Measurements from ENCODE around the gene EDIL3. TPM values are rescaled to one million over a fixed set of nuclear protein-coding genes. Genes with fewer than 3 reads are reported as not detected.

The EDIL3 gene
- total and polyA plus RNA-seq, 2 donors from 2014 or later, result 5.2 to 32.8 TPM

DNA sequence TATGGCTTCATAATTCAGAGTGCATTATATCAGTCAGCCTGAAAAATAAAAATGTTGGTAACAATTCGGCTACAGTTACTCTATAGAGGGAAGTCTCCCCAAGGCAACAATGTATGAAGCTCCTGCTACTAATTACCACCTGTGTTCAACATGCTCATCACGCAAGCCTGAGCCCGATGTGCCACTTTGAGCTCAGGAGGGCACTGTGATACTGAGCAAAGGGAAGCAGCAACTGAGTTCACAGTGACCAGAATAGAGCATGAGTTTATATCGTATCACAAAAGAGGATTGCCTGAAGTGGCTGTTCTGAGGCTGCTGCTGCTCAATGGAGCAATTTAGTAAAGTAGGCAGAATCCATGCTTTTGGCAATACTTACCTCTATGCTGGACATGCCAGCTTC, 462.0 kb downstream of the EDIL3 start:
- Histone ChIP-seq H3K27me3 (ENCODE audit: control insufficient read depth, insufficient read depth, low read length) (no peaks in the 10 kb centered on the region), H3K36me3 (ENCODE audit: control insufficient read depth in 2 of 3, insufficient read depth in 3 of 3, low read length in 3 of 3) (no peaks in the 10 kb centered on the region), H3K4me1 (ENCODE audit: control insufficient read depth in 2 of 3, insufficient read depth in 2 of 3, low read depth in 1 of 3, low read length in 3 of 3) (peaks cover 0 to 2% (median 0%) of the 10 kb centered on the region in 3 donors), H3K9me3 (ENCODE audit: control insufficient read depth in 2 of 3, insufficient read depth in 1 of 3, low read length in 3 of 3) (peaks cover 0 to 4% (median 0%) of the 10 kb centered on the region in 3 donors), H3K9ac (ENCODE audit: low read length in 3 of 3) (no peak overlapping the region), H3K4me3 (ENCODE audit: low read length in 3 of 3) (no peak overlapping the region), H3K27ac (ENCODE audit: low read depth in 2 of 2, low read length in 2 of 2) (no peak overlapping the region)
- no peak for FAIRE-seq
- DNase-seq, result no peak
- intact Hi-C loops (cut with DNase I), result no loop called here
- TF ChIP-seq CTCF (IDR thresholded peaks at IDR 0.05; ENCODE audit: borderline replicate concordance, extremely low read depth, insufficient read depth), result no peak

- DNase-seq (no peak), FAIRE-seq (no peak)
- no peak overlapping the region for H3K9ac ChIP-seq (ENCODE audit: low read length in 3 of 3)
- H3K36me3 ChIP-seq (ENCODE audit: control insufficient read depth in 2 of 3, insufficient read depth in 3 of 3, low read length in 3 of 3), result no peaks in the 10 kb centered on the region
- intact Hi-C loops (cut with DNase I), result no loop called here
- H3K4me3 ChIP-seq (ENCODE audit: low read length in 3 of 3), result no peak overlapping the region
- no peaks in the 10 kb centered on the region for H3K27me3 ChIP-seq (ENCODE audit: control insufficient read depth, insufficient read depth, low read length)
- H3K27ac ChIP-seq (ENCODE audit: low read depth in 2 of 2, low read length in 2 of 2), result no peak overlapping the region
- peaks cover 0 to 4% (median 0%) of the 10 kb centered on the region in 3 donors for H3K9me3 ChIP-seq (ENCODE audit: control insufficient read depth in 2 of 3, insufficient read depth in 1 of 3, low read length in 3 of 3)
- H3K4me1 ChIP-seq (ENCODE audit: control insufficient read depth in 2 of 3, insufficient read depth in 2 of 3, low read depth in 1 of 3, low read length in 3 of 3), result peaks cover 0 to 2% (median 0%) of the 10 kb centered on the region in 3 donors
- no peak for TF ChIP-seq CTCF (IDR thresholded peaks at IDR 0.05; ENCODE audit: borderline replicate concordance, extremely low read depth, insufficient read depth)
Observed at GRCh38 chr5:83921666-83922193, 462.9 kb downstream of the EDIL3 start.

DNA sequence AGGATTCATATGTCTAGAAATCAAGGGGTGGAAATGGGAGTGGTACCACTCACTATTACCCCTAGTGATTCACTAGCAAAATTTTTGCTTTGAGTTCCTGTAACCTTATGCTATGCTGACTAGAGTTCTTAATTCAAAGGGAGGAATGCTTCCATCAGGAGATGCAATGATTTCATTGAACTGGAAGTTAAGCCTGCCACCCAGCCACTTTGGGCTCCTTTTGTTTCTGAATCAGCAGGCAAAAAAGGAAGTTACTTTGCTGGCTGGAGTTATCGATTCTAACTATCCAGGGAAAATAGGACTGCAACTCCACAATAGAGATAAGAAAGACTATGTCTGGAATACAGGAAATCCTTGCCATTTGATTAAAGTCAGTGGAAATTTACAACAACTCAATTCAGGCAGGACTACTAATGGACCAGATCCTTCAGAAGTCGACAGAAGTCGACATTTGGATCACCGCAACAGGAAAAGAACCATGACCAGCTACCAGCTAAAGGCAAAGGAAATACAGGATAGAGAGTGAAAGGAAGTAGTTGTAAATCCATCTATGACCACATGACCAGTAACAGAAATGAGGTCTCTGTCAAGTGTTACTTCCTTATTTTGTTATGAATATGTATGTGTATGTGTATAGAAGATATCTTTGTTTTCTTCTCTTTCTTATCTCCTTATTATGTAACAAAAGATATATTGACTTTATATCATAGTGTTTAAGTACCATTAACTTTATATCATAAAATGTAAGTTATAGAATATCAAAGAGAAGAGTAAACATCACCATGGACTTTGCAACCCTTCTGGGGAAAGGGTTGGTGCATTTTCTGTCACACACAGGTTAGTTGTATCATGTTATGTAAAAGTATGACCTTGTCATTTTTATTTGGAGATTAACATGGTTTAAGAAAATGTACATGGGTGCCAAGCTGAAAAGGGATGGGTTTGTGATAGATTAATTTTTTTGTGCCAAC, 465.3 kb downstream of the EDIL3 start:
- Histone ChIP-seq H3K9me3 (ENCODE audit: control insufficient read depth in 2 of 3, insufficient read depth in 1 of 3, low read length in 3 of 3) (peaks cover 0 to 4% (median 0%) of the 10 kb centered on the region in 3 donors), H3K27ac (ENCODE audit: low read depth in 2 of 2, low read length in 2 of 2) (no peak overlapping the region), H3K4me1 (ENCODE audit: control insufficient read depth in 2 of 3, insufficient read depth in 2 of 3, low read depth in 1 of 3, low read length in 3 of 3) (peaks cover 0 to under 1% (median 0%) of the 10 kb centered on the region in 3 donors), H3K36me3 (ENCODE audit: control insufficient read depth in 2 of 3, insufficient read depth in 3 of 3, low read length in 3 of 3) (no peaks in the 10 kb centered on the region), H3K4me3 (ENCODE audit: low read length in 3 of 3) (no peak overlapping the region), H3K9ac (ENCODE audit: low read length in 3 of 3) (no peak overlapping the region), H3K27me3 (ENCODE audit: control insufficient read depth, insufficient read depth, low read length) (no peaks in the 10 kb centered on the region)
- FAIRE-seq (peak; percentile 6), DNase-seq (no peak)
- intact Hi-C loops (cut with DNase I), result no loop called here
- TF ChIP-seq CTCF (IDR thresholded peaks at IDR 0.05; ENCODE audit: borderline replicate concordance, extremely low read depth, insufficient read depth), result no peak

Measured in kidney (tissue), 14 donors.